Vagina (tissue), 2 donors: ENCODE results near the gene EBF4. TPM values are rescaled to one million over a fixed set of nuclear protein-coding genes. Genes with fewer than 3 reads are reported as not detected.

Experiments
- DNase-seq, 2 donors: peaks; one replicate each; pipeline ENCODE4 v3.0.0-alpha.2; 2017; ENCODE audit errors: extremely low spot score in 2 of 2
- H3K27ac ChIP-seq: fragments of 200-600 bp; sonication (generic); one replicate; pipeline ENCODE4 v1.5.1; 2019
- H3K27me3 ChIP-seq: fragments of 200-600 bp; sonication (generic); one replicate; pipeline ENCODE4 v1.5.1; 2019
- H3K36me3 ChIP-seq, 2 donors: fragments of 200-600 bp; sonication (generic); one replicate each; pipeline ENCODE4 v1.5.1; 2017 to 2019
- H3K4me1 ChIP-seq: fragments of 200-600 bp; sonication (generic); one replicate; pipeline ENCODE4 v1.5.1; 2019
- H3K4me3 ChIP-seq, 2 donors: fragments of 200-600 bp; sonication (generic); 1 replicate in 1 of 2; 2 replicates in 1 of 2; pipeline ENCODE4 v1.5.1; 2016 to 2019
- H3K9me3 ChIP-seq: fragments of 200-600 bp; sonication (generic); one replicate; pipeline ENCODE4 v1.5.1; 2019
- CTCF ChIP-seq, 3 experiments: fragments of 450-650 bp in 2 of 3; fragments of 200-600 bp in 1 of 3; sonication (generic) in 1 of 3; IDR thresholded peaks; one replicate each; pipeline ENCODE4 v1.5.1; 2017 to 2019; ENCODE audit warnings: antibody characterized with exemption in 3 of 3, mild to moderate bottlenecking in 2 of 3, moderate library complexity in 2 of 3
- POLR2A ChIP-seq, 2 donors: fragments of 450-650 bp; IDR thresholded peaks; one replicate each; pipeline ENCODE4 v1.6.1; 2017; ENCODE audit warnings: antibody characterized with exemption in 2 of 2, mild to moderate bottlenecking in 2 of 2, moderate library complexity in 2 of 2
- POLR2AphosphoS5 ChIP-seq, 2 donors: sonication (generic); formaldehyde crosslinking; IDR thresholded peaks; one replicate each; pipeline ENCODE4 v1.9.0; 2017; ENCODE audit warnings: antibody characterized with exemption in 2 of 2, mild to moderate bottlenecking in 2 of 2, low read depth in 1 of 2; ENCODE audit not compliant: insufficient read depth in 1 of 2
- intact Hi-C: fragments of 100-400 bp; cut with DNase I; formaldehyde crosslinking; loops from one replicate; pipeline ENCODE4 v1.15.1; 2023
- total RNA-seq: library from RNA; depleted of rRNA; stranded (reverse); fragments of >200 nt; gene quantifications from one replicate; pipeline ENCODE4 v1.2.3, GENCODE V29; 2016

EBF4 gene
- total RNA-seq, 1 donor from 2014 or later: 23.1 TPM

GRCh38 chr20:2751878-2752566, 59.4 kb downstream of the EBF4 start:
- Histone ChIP-seq H3K36me3 (no peaks in the 10 kb centered on the region), H3K4me3 (peak overlapping the region; percentile 45 to 74), H3K4me1 (peaks cover 31% of the 10 kb centered on the region), H3K9me3 (no peaks in the 10 kb centered on the region), H3K27ac (peak overlapping the region; percentile 79), H3K27me3 (no peaks in the 10 kb centered on the region)
- intact Hi-C loops: no loop called here
- no peak for DNase-seq
- TF ChIP-seq CTCF (IDR thresholded peaks at IDR 0.05): no peak
- no peak for TF ChIP-seq POLR2AphosphoS5 (IDR thresholded peaks at IDR 0.05; ENCODE audit: insufficient read depth in 1 of 2, low read depth in 1 of 2)
- TF ChIP-seq POLR2A (IDR thresholded peaks at IDR 0.05): no peak

DNA sequence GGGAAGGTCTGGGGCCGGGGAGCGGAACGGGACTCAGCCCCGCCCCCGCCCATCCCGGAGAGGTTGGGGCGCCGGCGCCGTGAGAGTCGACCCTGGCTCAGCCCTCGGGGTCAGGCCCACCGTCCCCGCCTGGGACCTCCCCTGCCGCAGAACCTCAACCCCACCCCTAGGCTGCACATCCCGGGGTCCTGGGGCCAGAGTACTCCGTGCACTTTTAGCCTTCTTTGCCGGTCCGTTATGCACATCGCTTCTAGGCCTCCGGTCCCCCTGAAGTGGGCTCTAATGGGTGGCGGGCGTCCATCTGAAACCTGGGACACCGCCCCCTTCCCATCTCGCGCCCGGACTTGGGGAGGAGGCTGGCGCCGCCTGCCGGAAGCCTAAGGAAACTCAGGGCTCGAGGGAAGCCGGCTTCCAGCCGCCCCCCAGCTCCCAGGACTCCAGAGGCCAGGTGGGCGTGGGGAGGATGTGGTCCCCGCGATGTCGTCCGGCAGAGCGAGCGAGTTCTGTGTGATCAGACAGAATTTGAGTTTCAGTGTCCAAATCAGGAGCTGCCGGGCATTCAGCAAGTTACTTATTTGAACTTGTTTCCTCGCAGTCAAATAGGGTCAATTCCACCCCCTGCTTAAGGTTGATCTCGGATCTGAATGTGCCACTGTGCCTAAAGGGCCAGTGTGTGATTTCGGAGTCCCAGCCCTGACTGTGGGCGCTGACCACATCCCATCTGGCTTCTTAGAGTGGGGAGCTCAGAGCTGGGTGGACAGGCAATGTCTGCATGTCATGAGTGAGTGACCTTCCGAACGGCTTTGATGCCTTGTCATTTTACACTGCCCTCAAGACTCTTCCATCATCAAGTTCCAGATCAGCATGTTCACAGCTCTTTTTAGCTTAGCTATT, 60.2 kb downstream of the EBF4 start:
- Histone ChIP-seq H3K4me3 (peak overlapping the region; percentile 45 to 74), H3K27me3 (no peaks in the 10 kb centered on the region), H3K4me1 (peaks cover 31% of the 10 kb centered on the region), H3K27ac (peak overlapping the region; percentile 79), H3K9me3 (no peaks in the 10 kb centered on the region), H3K36me3 (no peaks in the 10 kb centered on the region)
- intact Hi-C loops: no loop called here
- peak in 1 of 2 donors; percentile 47 for TF ChIP-seq POLR2AphosphoS5 (IDR thresholded peaks at IDR 0.05; ENCODE audit: insufficient read depth in 1 of 2, low read depth in 1 of 2)
- no peak for TF ChIP-seq POLR2A (IDR thresholded peaks at IDR 0.05)
- peak; percentile 25 to 43 (median 38) for TF ChIP-seq CTCF (IDR thresholded peaks at IDR 0.05)
- DNase-seq: no peak

GRCh38 chr20:2753461-2754040, 61.0 kb downstream of the EBF4 start:
- Histone ChIP-seq H3K4me1 (peaks cover 31% of the 10 kb centered on the region), H3K4me3 (no peak overlapping the region), H3K27me3 (no peaks in the 10 kb centered on the region), H3K36me3 (no peaks in the 10 kb centered on the region), H3K9me3 (no peaks in the 10 kb centered on the region), H3K27ac (no peak overlapping the region)
- no peak for DNase-seq
- intact Hi-C loops: no loop called here
- TF ChIP-seq POLR2AphosphoS5 (IDR thresholded peaks at IDR 0.05; ENCODE audit: insufficient read depth in 1 of 2, low read depth in 1 of 2) (no peak), CTCF (IDR thresholded peaks at IDR 0.05) (no peak), POLR2A (IDR thresholded peaks at IDR 0.05) (no peak)

DNA sequence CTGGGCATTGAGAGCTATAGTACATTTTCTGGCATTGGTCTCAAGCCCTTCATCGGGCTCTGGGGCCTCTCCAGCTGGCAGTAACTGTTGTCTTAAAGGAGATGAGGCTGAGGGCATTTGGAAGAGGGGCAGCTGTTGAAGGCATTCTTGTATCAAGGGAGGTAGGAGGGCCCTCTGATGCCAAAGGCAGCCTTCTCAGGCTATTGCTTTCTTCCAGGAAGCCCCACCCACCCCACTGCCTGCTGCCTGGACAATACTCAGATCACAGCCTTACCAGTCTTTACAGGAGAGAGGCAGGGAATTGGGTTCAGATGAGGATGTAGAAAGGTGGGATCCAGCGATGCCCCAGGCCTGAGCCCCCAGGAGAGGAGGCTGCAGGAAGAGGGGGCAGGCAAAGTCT, 61.8 kb downstream of the EBF4 start:
- Histone ChIP-seq H3K27me3 (no peaks in the 10 kb centered on the region), H3K9me3 (no peaks in the 10 kb centered on the region), H3K36me3 (no peaks in the 10 kb centered on the region), H3K4me3 (no peak overlapping the region), H3K4me1 (peaks cover 31% of the 10 kb centered on the region), H3K27ac (no peak overlapping the region)
- DNase-seq: no peak
- TF ChIP-seq CTCF (IDR thresholded peaks at IDR 0.05) (no peak), POLR2A (IDR thresholded peaks at IDR 0.05) (no peak), POLR2AphosphoS5 (IDR thresholded peaks at IDR 0.05; ENCODE audit: insufficient read depth in 1 of 2, low read depth in 1 of 2) (no peak)
- intact Hi-C loops: no loop called here
